ENCODE results near the gene TAOK2.
"Not testable (repeated sequence)": the region's sequence is repeated elsewhere in the genome, so short reads cannot be mapped to it uniquely, and the experiment has no call there.

The TAOK2 gene

GRCh38 chr16:30026449-30026848 is 52.8 kb downstream of the TAOK2 start:
- no peak for DNase-seq

GRCh38 chr16:30027588-30028437 is 54.1 kb downstream of the TAOK2 start:
- DNase-seq = no peak

GRCh38 chr16:30028438-30029076 is 54.9 kb downstream of the TAOK2 start:
- DNase-seq = peak in 1 of 2 donors; percentile 32

- DNase-seq = no peak
Observed at GRCh38 chr16:30030011-30030685, 56.5 kb downstream of the TAOK2 start.

- no peak for DNase-seq
Observed at GRCh38 chr16:30030841-30031413, 57.3 kb downstream of the TAOK2 start, which contains the start of gene TLCD3B. TSS of gene TLCD3B (minus strand) at chr16:30031271. CDS start at chr16:30030527, 744 bp downstream.

GRCh38 chr16:30031477-30031918 is 57.8 kb downstream of the TAOK2 start:
- DNase-seq = no peak

- peak; percentile 62 to 64 for DNase-seq
Observed at GRCh38 chr16:30032083-30032819, 58.6 kb downstream of the TAOK2 start.

- DNase-seq = no peak
Observed at GRCh38 chr16:30033270-30033669, 59.6 kb downstream of the TAOK2 start.

GRCh38 chr16:30040221-30040620 is 66.6 kb downstream of the TAOK2 start:
- DNase-seq = no peak

GRCh38 chr16:30040690-30041089 is 67.0 kb downstream of the TAOK2 start:
- DNase-seq = not testable (repeated sequence)

GRCh38 chr16:30041841-30042240 is 68.2 kb downstream of the TAOK2 start:
- no peak for DNase-seq

Measured in stimulated activated CD4-positive, alpha-beta T cell treated with anti-CD3 and anti-CD28 coated beads, Interleukin-2, amount 100 ng/mL, for 48 hours (primary cell).